ENCODE results near the gene NLRP6.

The NLRP6 gene

DNA sequence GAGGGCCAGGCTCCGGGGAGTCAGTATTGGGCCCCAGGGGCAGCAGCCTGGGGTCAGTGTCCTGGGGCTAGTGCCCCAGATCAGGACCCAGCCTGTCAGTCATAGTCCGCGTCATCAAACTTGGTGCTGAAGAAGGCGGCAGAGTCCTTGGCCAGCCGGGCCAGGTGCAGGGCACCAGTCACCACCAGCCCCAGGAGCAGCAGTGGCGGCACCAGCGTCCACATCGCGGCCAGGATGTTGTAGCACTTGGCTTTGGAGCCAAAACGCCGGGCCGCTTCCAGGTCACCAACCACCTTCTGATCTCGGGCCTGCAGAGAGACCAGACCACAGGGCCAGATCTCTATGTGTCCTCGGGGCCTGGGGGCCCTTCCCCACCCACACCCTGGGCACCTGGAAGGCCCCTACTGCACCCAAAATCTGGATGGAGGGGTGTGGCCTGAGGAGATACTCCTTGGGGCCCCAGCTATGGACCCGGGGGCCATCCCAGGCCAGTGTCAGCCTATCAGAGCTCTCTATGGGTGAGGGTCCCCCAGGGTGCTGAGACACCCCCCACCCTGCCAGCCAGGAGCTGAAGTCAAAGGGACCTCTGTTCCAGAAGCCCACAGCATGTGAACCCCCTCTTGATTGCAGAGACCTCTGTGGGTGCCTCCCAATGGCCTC, 20.3 kb downstream of the NLRP6 start:
- no peak overlapping the region for H3K9ac ChIP-seq (ENCODE audit: low read depth in 1 of 2, low read length in 2 of 2)
- no peaks in the 10 kb centered on the region for H3K9me3 ChIP-seq (ENCODE audit: control insufficient read depth in 2 of 2, low read length in 2 of 2)
- H3K4me3 ChIP-seq (ENCODE audit: low read length in 2 of 2), result no peak overlapping the region
- H3K4me1 ChIP-seq (ENCODE audit: control insufficient read depth in 2 of 2, insufficient read depth in 2 of 2, low read length in 2 of 2), result no peaks in the 10 kb centered on the region
- H3K27me3 ChIP-seq (ENCODE audit: control insufficient read depth in 2 of 2, insufficient read depth in 2 of 2, low read length in 2 of 2), result peaks cover 9 to 13% of the 10 kb centered on the region in 2 donors
- H3K27ac ChIP-seq (ENCODE audit: low read depth in 2 of 2, low read length in 2 of 2), result no peak overlapping the region
- no peaks in the 10 kb centered on the region for H3K36me3 ChIP-seq (ENCODE audit: control insufficient read depth in 2 of 2, insufficient read depth in 2 of 2, low read length in 2 of 2)

DNA sequence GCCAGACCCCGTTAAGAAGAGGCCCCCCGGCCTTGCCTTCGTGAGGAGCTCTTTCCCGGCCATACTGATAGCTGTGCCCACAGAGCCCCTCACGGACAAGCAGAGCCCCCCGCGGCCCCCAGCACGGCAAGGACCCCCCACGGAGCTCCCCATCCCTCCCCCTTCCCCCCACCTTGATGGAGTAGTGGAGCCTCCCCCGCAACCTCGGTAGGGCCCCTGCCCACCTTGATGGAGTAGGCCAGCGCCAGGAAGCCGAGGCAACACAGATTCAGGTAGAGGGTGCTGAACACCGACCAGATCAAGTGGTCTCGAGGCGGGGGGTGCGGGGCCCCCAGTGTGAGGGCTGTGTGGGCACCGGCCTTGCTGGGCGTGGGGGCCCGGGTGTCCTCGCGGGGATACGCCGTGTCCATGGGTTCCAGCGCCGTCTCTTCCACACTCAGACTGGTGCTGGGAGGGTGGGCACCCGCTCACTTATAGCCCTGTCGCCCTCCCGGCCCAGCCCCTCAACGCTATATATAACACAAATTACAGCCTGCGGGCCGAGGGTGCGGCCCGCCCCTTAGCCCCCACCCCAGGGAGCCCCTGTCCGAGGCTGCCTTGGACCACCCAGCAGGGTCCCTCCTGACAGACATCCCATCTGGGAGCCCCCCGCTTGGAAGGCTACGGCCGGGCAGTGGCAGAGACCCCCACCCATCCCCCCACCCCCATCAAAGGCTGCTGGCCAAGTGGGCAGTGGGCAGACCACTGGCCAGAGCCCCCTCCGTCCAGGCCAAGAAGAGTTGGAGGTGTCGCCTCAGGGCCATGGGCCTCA, 21.1 kb downstream of the NLRP6 start, which contains the start of gene IFITM5:
Gene IFITM5 (minus strand): TSS at position 446 of the 811 bp plus-strand sequence. CDS start 36 bp downstream, at position 410.
- no peaks in the 10 kb centered on the region for H3K36me3 ChIP-seq (ENCODE audit: control insufficient read depth in 2 of 2, insufficient read depth in 2 of 2, low read length in 2 of 2)
- H3K4me1 ChIP-seq (ENCODE audit: control insufficient read depth in 2 of 2, insufficient read depth in 2 of 2, low read length in 2 of 2), result no peaks in the 10 kb centered on the region
- no peaks in the 10 kb centered on the region for H3K9me3 ChIP-seq (ENCODE audit: control insufficient read depth in 2 of 2, low read length in 2 of 2)
- no peak within 1 kb of the TSS for H3K27ac ChIP-seq (ENCODE audit: low read depth in 2 of 2, low read length in 2 of 2)
- peaks cover 9 to 13% of the 10 kb centered on the region in 2 donors for H3K27me3 ChIP-seq (ENCODE audit: control insufficient read depth in 2 of 2, insufficient read depth in 2 of 2, low read length in 2 of 2)
- H3K4me3 ChIP-seq (ENCODE audit: low read length in 2 of 2), result no peak within 1 kb of the TSS
- H3K9ac ChIP-seq (ENCODE audit: low read depth in 1 of 2, low read length in 2 of 2), result no peak within 1 kb of the TSS

DNA sequence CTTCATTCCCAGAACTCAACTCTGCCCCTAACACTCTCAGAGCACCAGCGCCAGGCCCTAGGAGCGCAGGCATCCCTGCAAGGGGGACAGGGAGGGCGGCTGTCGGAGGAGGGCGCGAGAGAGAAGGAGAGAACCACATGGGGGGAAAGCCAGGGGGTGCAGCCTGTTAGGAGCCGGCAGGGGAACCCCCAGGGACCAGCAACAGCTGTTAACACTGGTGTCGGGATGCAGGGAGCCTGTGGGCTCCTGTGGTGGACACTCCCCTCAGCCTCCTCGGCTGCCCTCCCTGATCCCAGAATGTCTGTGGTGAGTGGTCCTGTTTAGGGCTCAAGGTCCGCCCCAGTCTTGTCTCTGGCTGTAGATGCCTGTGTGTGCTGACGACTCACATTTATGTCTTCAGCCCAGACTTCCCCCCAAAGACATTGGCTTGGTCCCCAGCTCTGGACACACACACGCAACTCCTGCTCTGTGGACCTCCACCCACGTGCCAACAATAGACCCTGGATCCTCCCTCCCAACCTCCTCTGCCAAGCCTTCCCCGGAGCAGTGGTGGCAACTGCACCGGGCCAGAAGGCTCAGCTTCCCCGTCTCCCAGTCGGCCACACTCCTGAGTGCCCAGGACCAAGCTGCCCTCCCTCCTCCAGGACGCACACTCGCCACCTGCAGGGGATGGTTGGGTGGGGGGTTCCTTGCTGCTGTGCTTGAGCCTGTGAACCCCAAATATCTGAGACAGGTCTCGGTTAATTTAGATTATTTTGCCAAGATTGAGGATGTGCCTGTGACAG, 21.9 kb downstream of the NLRP6 start:
- H3K9ac ChIP-seq (ENCODE audit: low read depth in 1 of 2, low read length in 2 of 2), result no peak overlapping the region
- H3K27me3 ChIP-seq (ENCODE audit: control insufficient read depth in 2 of 2, insufficient read depth in 2 of 2, low read length in 2 of 2), result peaks cover 9 to 13% of the 10 kb centered on the region in 2 donors
- H3K36me3 ChIP-seq (ENCODE audit: control insufficient read depth in 2 of 2, insufficient read depth in 2 of 2, low read length in 2 of 2), result no peaks in the 10 kb centered on the region
- no peak overlapping the region for H3K4me3 ChIP-seq (ENCODE audit: low read length in 2 of 2)
- H3K9me3 ChIP-seq (ENCODE audit: control insufficient read depth in 2 of 2, low read length in 2 of 2), result no peaks in the 10 kb centered on the region
- H3K27ac ChIP-seq (ENCODE audit: low read depth in 2 of 2, low read length in 2 of 2), result no peak overlapping the region
- no peaks in the 10 kb centered on the region for H3K4me1 ChIP-seq (ENCODE audit: control insufficient read depth in 2 of 2, insufficient read depth in 2 of 2, low read length in 2 of 2)

DNA sequence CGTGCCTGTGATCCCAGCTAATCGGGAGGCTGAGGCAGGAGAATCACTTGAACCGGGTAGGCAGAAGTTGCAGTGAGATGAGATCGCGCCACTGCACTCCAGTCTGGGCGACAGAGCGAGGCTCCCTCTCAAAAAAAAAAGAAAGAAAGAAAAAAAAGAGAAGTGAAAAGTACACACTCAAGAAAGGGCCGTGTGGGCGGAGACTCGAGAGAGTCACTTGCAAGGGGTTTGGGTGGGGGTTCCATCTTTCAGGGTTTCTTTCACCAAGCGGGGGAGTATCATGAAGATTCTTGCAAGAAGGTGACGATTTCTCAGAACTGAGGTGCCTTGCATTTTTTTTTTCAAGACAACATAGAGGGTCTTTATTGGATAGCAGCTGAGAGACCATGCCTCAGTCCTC, 25.2 kb downstream of the NLRP6 start:
- Histone ChIP-seq H3K9me3 (ENCODE audit: control insufficient read depth in 2 of 2, low read length in 2 of 2) (no peaks in the 10 kb centered on the region), H3K4me1 (ENCODE audit: control insufficient read depth in 2 of 2, insufficient read depth in 2 of 2, low read length in 2 of 2) (peaks cover 4 to 7% of the 10 kb centered on the region in 2 donors), H3K36me3 (ENCODE audit: control insufficient read depth in 2 of 2, insufficient read depth in 2 of 2, low read length in 2 of 2) (no peaks in the 10 kb centered on the region), H3K4me3 (ENCODE audit: low read length in 2 of 2) (no peak overlapping the region), H3K9ac (ENCODE audit: low read depth in 1 of 2, low read length in 2 of 2) (no peak overlapping the region), H3K27me3 (ENCODE audit: control insufficient read depth in 2 of 2, insufficient read depth in 2 of 2, low read length in 2 of 2) (peaks cover 3 to 8% of the 10 kb centered on the region in 2 donors), H3K27ac (ENCODE audit: low read depth in 2 of 2, low read length in 2 of 2) (no peak overlapping the region)

DNA sequence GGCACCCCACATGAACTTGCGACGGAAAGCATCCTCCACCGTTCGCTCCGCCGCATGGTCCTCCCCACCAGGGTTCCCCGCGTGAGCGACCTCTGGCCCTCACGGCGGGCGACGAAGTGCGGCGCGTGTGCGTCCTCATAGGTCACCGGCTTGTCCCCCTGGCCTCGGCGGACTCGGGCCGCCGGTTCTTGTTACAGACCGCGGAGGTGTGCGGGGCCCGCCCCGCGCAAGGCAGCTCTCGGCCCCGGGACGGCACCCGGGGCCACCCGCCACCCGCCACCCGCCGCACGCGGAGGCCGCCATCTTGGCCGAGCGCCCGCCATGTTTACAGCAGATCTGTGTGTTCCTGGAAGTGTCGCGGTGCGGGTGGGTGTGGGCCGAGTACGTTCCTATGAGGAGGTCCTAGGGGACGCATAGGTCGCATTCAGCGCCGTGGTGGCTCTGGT, 25.9 kb downstream of the NLRP6 start:
- H3K36me3 ChIP-seq (ENCODE audit: control insufficient read depth in 2 of 2, insufficient read depth in 2 of 2, low read length in 2 of 2), result no peaks in the 10 kb centered on the region

DNA sequence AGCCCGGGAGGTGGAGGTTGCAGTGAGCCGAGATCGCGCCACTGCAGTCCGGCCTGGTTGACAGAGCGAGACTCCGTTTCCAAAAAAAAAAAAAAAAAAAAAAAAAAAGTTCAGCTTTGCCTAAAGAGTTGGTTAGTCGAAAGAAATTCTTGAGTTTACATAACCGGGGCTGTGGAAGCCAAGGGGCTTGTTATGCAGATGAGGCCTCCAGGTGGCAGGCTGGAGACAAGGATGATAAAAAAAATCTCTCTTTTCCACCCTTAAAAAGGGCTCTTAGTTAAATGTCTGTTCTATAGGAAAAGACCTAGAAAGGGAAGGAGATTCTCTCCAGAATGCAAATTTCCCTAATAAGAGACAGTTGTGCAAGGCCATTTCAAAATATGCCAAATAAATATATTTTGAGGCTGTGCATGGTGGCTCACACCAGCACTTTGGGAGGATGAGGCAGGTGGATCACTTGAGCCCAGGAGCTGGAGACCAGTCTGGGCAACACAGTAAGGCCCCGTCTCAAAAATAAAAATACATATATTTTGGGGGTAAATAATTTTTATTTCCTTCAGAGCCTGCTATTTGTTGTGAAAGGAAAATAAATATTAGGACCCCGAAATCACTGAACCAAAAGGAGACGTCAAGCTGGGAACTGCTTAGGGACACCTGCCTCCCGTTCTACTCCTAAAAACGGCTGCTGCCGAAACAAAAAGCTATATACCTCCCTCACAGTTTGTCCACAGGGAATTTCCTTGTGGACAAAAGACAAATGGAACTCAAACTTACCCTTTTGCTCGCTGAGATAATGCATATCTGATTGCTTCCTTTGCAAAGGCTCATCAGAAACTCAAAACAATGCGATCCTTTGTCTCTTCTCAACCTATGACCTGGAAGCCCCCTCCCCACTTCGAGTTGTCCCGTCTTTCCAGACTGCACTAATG, 27.0 kb downstream of the NLRP6 start:
- Histone ChIP-seq H3K27me3 (ENCODE audit: control insufficient read depth in 2 of 2, insufficient read depth in 2 of 2, low read length in 2 of 2) (peaks cover 3 to 5% of the 10 kb centered on the region in 2 donors), H3K9me3 (ENCODE audit: control insufficient read depth in 2 of 2, low read length in 2 of 2) (no peaks in the 10 kb centered on the region), H3K9ac (ENCODE audit: low read depth in 1 of 2, low read length in 2 of 2) (no peak overlapping the region), H3K36me3 (ENCODE audit: control insufficient read depth in 2 of 2, insufficient read depth in 2 of 2, low read length in 2 of 2) (no peaks in the 10 kb centered on the region), H3K4me3 (ENCODE audit: low read length in 2 of 2) (no peak overlapping the region), H3K27ac (ENCODE audit: low read depth in 2 of 2, low read length in 2 of 2) (no peak overlapping the region), H3K4me1 (ENCODE audit: control insufficient read depth in 2 of 2, insufficient read depth in 2 of 2, low read length in 2 of 2) (peaks cover 8 to 18% of the 10 kb centered on the region in 2 donors)

More for the DNA sequence above, 25.9 kb downstream of the NLRP6 start:
- H3K4me1 ChIP-seq (ENCODE audit: control insufficient read depth in 2 of 2, insufficient read depth in 2 of 2, low read length in 2 of 2), result peaks cover 4 to 8% of the 10 kb centered on the region in 2 donors
- H3K9ac ChIP-seq (ENCODE audit: low read depth in 1 of 2, low read length in 2 of 2), result no peak overlapping the region
- H3K27ac ChIP-seq (ENCODE audit: low read depth in 2 of 2, low read length in 2 of 2), result no peak overlapping the region
- H3K27me3 ChIP-seq (ENCODE audit: control insufficient read depth in 2 of 2, insufficient read depth in 2 of 2, low read length in 2 of 2), result peaks cover 3 to 8% of the 10 kb centered on the region in 2 donors
- no peaks in the 10 kb centered on the region for H3K9me3 ChIP-seq (ENCODE audit: control insufficient read depth in 2 of 2, low read length in 2 of 2)
- no peak overlapping the region for H3K4me3 ChIP-seq (ENCODE audit: low read length in 2 of 2)

DNA sequence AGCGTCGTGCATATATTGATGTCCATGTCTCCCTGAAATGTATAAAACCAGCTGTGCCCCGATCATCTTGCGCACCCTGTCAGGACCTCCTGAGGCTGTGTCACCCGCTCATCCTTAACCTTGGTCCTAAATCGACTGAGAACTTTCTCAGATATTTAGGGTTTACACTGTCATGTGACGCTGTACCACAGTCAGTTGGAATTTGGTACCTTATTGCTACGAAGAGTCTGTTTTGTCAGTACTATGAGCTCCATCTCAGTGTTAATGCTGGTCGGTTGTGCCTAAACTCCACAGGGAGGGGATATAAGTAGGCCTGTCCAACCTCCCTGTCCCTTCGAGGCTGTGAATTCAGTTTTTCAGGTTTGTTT, 27.6 kb downstream of the NLRP6 start:
- H3K36me3 ChIP-seq (ENCODE audit: control insufficient read depth in 2 of 2, insufficient read depth in 2 of 2, low read length in 2 of 2), result no peaks in the 10 kb centered on the region
- H3K4me1 ChIP-seq (ENCODE audit: control insufficient read depth in 2 of 2, insufficient read depth in 2 of 2, low read length in 2 of 2), result peaks cover 8 to 18% of the 10 kb centered on the region in 2 donors
- H3K4me3 ChIP-seq (ENCODE audit: low read length in 2 of 2), result no peak overlapping the region
- H3K9me3 ChIP-seq (ENCODE audit: control insufficient read depth in 2 of 2, low read length in 2 of 2), result no peaks in the 10 kb centered on the region
- no peak overlapping the region for H3K27ac ChIP-seq (ENCODE audit: low read depth in 2 of 2, low read length in 2 of 2)
- H3K27me3 ChIP-seq (ENCODE audit: control insufficient read depth in 2 of 2, insufficient read depth in 2 of 2, low read length in 2 of 2), result no peaks in the 10 kb centered on the region
- H3K9ac ChIP-seq (ENCODE audit: low read depth in 1 of 2, low read length in 2 of 2), result no peak overlapping the region

DNA sequence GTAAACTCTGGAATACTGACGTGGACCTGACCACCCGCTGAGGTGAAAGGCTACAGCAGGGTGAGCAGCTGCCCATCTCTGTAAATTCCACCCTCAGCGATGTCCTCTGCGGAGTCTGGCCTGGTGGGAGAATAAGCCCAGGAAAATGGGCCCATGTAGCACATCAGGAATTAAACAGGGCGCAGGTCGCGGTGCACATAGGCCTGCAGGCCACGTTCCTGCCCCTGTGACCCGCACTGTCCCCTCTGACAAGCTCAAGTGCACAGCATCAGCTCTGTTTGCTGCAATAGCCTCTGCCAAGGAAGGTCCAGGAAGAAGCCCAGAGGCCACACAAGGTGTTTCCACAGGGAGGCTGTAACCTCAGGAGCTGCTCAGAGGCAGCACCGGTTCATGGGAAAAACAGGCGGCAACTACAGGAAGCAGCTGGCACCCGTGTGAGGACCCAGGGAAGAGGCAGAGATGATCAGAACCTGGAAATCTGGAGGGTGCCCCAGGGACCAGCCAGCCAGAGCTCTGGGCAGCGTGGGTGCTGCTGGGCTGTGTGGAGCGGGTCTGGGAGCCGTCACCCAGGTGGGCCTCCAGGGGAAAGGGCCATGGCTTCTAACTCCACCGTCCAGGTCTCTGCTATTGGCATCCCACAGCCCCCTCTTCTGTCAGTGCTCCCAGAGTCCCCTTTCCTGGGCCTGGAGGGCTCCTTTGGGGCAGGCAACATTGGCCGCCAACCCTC, 28.6 kb downstream of the NLRP6 start:
- H3K36me3 ChIP-seq (ENCODE audit: control insufficient read depth in 2 of 2, insufficient read depth in 2 of 2, low read length in 2 of 2), result no peaks in the 10 kb centered on the region
- no peak overlapping the region for H3K9ac ChIP-seq (ENCODE audit: low read depth in 1 of 2, low read length in 2 of 2)
- H3K4me1 ChIP-seq (ENCODE audit: control insufficient read depth in 2 of 2, insufficient read depth in 2 of 2, low read length in 2 of 2), result peaks cover 8 to 21% of the 10 kb centered on the region in 2 donors
- H3K27ac ChIP-seq (ENCODE audit: low read depth in 2 of 2, low read length in 2 of 2), result peak overlapping the region; percentile 34 to 79
- H3K9me3 ChIP-seq (ENCODE audit: control insufficient read depth in 2 of 2, low read length in 2 of 2), result no peaks in the 10 kb centered on the region
- H3K27me3 ChIP-seq (ENCODE audit: control insufficient read depth in 2 of 2, insufficient read depth in 2 of 2, low read length in 2 of 2), result no peaks in the 10 kb centered on the region
- no peak overlapping the region for H3K4me3 ChIP-seq (ENCODE audit: low read length in 2 of 2)
